ENCODE results near the gene PHC1.

GRCh38 chr12:8866429-8866828 lies 47.9 kb upstream of the PHC1 start:
- TF ChIP-seq POLR2A (IDR thresholded peaks at IDR 0.05) (no peak), CTCF (IDR thresholded peaks at IDR 0.05) (no peak)

All from testis (tissue), 2 donors.